Keratinocyte (primary cell): ENCODE data around the gene KIF17. TPM values are rescaled to one million over a fixed set of nuclear protein-coding genes. Genes with fewer than 3 reads are reported as not detected.

Source experiments
- DNase-seq: peaks from one replicate; pipeline ENCODE4 v3.0.0-alpha.2; 2011; ENCODE audit warnings: low read depth, missing footprints, low spot score
- FAIRE-seq: peaks from 2 replicates; lab custom pipeline; 2011; peaks lifted over from hg19 to GRCh38; lab: Jason Lieb, UNC
- H2AFZ ChIP-seq: 2 replicates; pipeline ENCODE4 v1.6.0; 2012; ENCODE audit warnings: low read length, control low read depth, inconsistent platforms; ENCODE audit not compliant: control insufficient read depth
- H3K27ac ChIP-seq: 2 replicates; pipeline ENCODE4 v1.5.1; 2011; ENCODE audit warnings: low read length; ENCODE audit not compliant: control insufficient read depth, insufficient read depth
- H3K27me3 ChIP-seq: 3 replicates; pipeline ENCODE4 v1.6.0; 2011; ENCODE audit warnings: low read length; ENCODE audit not compliant: control insufficient read depth, insufficient read depth; ENCODE audit errors: extremely low read depth
- H3K36me3 ChIP-seq, 2 experiments: 2 replicates in 1 of 2; 3 replicates in 1 of 2; pipeline ENCODE4 v1.5.1; 2011; ENCODE audit warnings: low read length in 2 of 2, mild to moderate bottlenecking in 1 of 2; ENCODE audit not compliant: control insufficient read depth in 2 of 2, insufficient read depth in 2 of 2; ENCODE audit errors: extremely low read depth in 1 of 2
- H3K4me1 ChIP-seq: 3 replicates; pipeline ENCODE4 v1.5.1; 2011; ENCODE audit warnings: low read length; ENCODE audit not compliant: control insufficient read depth, insufficient read depth; ENCODE audit errors: extremely low read depth
- H3K4me2 ChIP-seq: 3 replicates; pipeline ENCODE4 v1.6.0; 2011; ENCODE audit warnings: low read depth, low read length; ENCODE audit not compliant: control insufficient read depth, insufficient read depth; ENCODE audit errors: extremely low read depth
- H3K4me3 ChIP-seq, 3 experiments: fragments of 200-600 bp in 1 of 3; sonication (generic) in 1 of 3; 2 replicates in 2 of 3; 3 replicates in 1 of 3; pipeline ENCODE4 v1.5.1; 2011 to 2016; ENCODE audit warnings: low read length in 3 of 3, mild to moderate bottlenecking in 3 of 3, control low read depth in 2 of 3, inconsistent platforms in 1 of 3, low read depth in 1 of 3, mixed read lengths in 1 of 3, mixed run types in 1 of 3, moderate library complexity in 1 of 3; ENCODE audit not compliant: control insufficient read depth in 2 of 3, insufficient read depth in 2 of 3; ENCODE audit errors: extremely low read depth in 1 of 3
- H3K79me2 ChIP-seq: 2 replicates; pipeline ENCODE4 v1.6.0; 2012; ENCODE audit warnings: low read length; ENCODE audit not compliant: control insufficient read depth, insufficient read depth
- H3K9ac ChIP-seq: 3 replicates; pipeline ENCODE4 v1.6.0; 2011; ENCODE audit warnings: low read length; ENCODE audit not compliant: control insufficient read depth, insufficient read depth; ENCODE audit errors: extremely low read depth
- H3K9me1 ChIP-seq: 3 replicates; pipeline ENCODE4 v1.6.0; 2011; ENCODE audit warnings: low read length; ENCODE audit not compliant: control insufficient read depth, insufficient read depth; ENCODE audit errors: extremely low read depth
- H3K9me3 ChIP-seq: 2 replicates; pipeline ENCODE4 v1.5.1; 2012; ENCODE audit warnings: low read depth, low read length; ENCODE audit not compliant: control insufficient read depth
- H4K20me1 ChIP-seq: 3 replicates; pipeline ENCODE4 v1.6.0; 2011; ENCODE audit warnings: low read length; ENCODE audit not compliant: control insufficient read depth, insufficient read depth; ENCODE audit errors: extremely low read depth
- CTCF ChIP-seq, 3 experiments: IDR thresholded peaks in 1 of 3; conservative IDR thresholded peaks in 1 of 3; optimal IDR thresholded peaks in 1 of 3; 2 replicates in 2 of 3; 3 replicates in 1 of 3; pipeline versions ENCODE3 to v1.5.1; 2011; ENCODE audit warnings: low read length in 3 of 3, mild to moderate bottlenecking in 3 of 3, moderate library complexity in 2 of 3, control low read depth in 1 of 3, inconsistent platforms in 1 of 3; ENCODE audit not compliant: insufficient read depth in 2 of 3; ENCODE audit errors: extremely low read depth in 1 of 3
- EZH2 ChIP-seq: IDR thresholded peaks from one replicate; pipeline ENCODE4 v1.6.1; 2012; ENCODE audit warnings: inconsistent platforms, mild to moderate bottlenecking, low read length, moderate library complexity
- dilution Hi-C: fragments of 300-500 bp; cut with MboI; formaldehyde crosslinking; loops from one replicate; pipeline ENCODE4 v1.7.0; 2020; ENCODE audit warnings: low sequenced_read_pairs; ENCODE audit not compliant: extremely low pct_ligation_motif_present
- polyA plus RNA-seq, 5 experiments: library from polyadenylated mRNA; depleted of rRNA in 3 of 5; stranded (reverse) in 3 of 5; stranded (forward) in 1 of 5; unstranded in 1 of 5; fragments of >200 nt; gene quantifications; 1 replicate in 1 of 5; 2 replicates in 3 of 5; 3 replicates in 1 of 5; pipeline versions ENCODE4 v1.2.1 to v1.2.3, GENCODE V29; 2011 to 2012; ENCODE audit warnings: missing spikeins in 2 of 5, low read depth in 1 of 5, low replicate concordance in 1 of 5

Gene KIF17
- polyA plus RNA-seq, 1 donor (not counting 4 experiments of a cell fraction or from before 2014, with no cell fraction given) = 0.90 TPM

DNA sequence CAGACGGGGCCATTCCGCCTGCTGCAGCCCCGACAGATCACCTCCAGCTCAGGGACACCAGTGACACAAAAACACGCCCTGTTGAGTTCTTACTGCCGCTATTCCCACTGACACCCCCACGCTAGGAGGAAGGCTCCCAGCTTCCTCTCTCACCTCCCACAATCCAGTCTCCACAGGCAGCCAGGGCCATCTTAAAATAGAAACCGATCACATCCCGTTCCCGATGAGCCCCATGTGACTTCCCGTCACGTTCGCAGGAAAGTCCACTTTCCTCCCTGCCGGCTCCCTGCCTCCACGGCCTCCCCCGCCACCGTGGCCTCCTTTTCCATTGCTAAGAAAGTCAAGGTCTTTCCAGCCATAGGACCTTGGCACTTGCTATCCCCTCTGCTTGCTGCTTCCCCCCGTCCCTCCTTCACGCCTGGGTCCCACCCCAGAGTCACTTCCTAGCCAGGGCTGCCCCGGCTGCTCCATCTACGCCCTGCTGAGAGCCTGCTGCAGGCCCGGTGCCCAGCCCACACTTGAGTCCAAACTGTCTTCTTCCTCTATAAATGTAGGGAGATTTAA, 32.6 kb downstream of the KIF17 start:
- H3K9me3 ChIP-seq = no peaks in the 10 kb centered on the region
- no peaks in the 10 kb centered on the region for H3K9me1 ChIP-seq
- no peak overlapping the region for H3K4me3 ChIP-seq
- FAIRE-seq (no peak), DNase-seq (no peak)
- H3K79me2 ChIP-seq = no peaks in the 10 kb centered on the region
- H3K27ac ChIP-seq = no peak overlapping the region
- no peak overlapping the region for H2AFZ ChIP-seq
- TF ChIP-seq EZH2 (no peak), CTCF (optimal IDR thresholded peaks at IDR 0.05 in 1 of 3, IDR thresholded peaks at IDR 0.05 in 1 of 3, conservative IDR thresholded peaks at IDR 0.05 in 1 of 3; ENCODE audit: extremely low read depth in 1 of 3, insufficient read depth in 2 of 3, low read length in 3 of 3) (no peak)
- peaks cover 0 to 16% of the 10 kb centered on the region in 2 experiments for H3K36me3 ChIP-seq
- no peaks in the 10 kb centered on the region for H4K20me1 ChIP-seq
- dilution Hi-C loops = no loop called here
- no peak overlapping the region for H3K4me2 ChIP-seq
- no peaks in the 10 kb centered on the region for H3K4me1 ChIP-seq
- H3K27me3 ChIP-seq = no peaks in the 10 kb centered on the region
- H3K9ac ChIP-seq = no peak overlapping the region

DNA sequence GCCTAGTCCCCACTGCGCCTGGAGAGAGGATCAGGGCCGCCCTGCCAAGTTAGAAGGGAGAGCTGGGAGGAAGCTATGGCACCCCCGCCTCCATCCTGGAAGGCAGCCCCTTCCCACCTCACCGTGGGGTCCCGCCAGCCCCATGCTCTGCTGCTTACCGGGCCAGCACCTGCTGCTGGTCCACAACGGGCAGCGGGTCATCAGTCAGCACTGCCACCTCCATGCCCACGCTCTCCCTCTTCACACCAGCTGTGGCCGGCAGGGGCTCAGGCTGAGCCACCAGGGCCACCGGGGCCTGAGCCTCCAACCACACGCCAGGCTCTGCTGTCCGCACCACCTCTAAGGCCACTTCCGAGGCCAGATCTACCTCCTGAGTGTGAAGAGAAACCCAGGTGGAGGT, 33.2 kb downstream of the KIF17 start:
- H3K36me3 ChIP-seq = peaks cover 0 to 16% of the 10 kb centered on the region in 2 experiments
- FAIRE-seq = no peak
- no peak overlapping the region for H3K4me2 ChIP-seq
- no peak overlapping the region for H3K4me3 ChIP-seq
- no peaks in the 10 kb centered on the region for H4K20me1 ChIP-seq
- no peaks in the 10 kb centered on the region for H3K79me2 ChIP-seq
- H3K27me3 ChIP-seq = no peaks in the 10 kb centered on the region
- no peak overlapping the region for H3K27ac ChIP-seq
- no peak overlapping the region for H3K9ac ChIP-seq
- no peaks in the 10 kb centered on the region for H3K9me1 ChIP-seq
- no peak overlapping the region for H2AFZ ChIP-seq
- dilution Hi-C loops = no loop called here
- no peak for DNase-seq
- no peak for TF ChIP-seq EZH2
- no peak for TF ChIP-seq CTCF (optimal IDR thresholded peaks at IDR 0.05 in 1 of 3, IDR thresholded peaks at IDR 0.05 in 1 of 3, conservative IDR thresholded peaks at IDR 0.05 in 1 of 3; ENCODE audit: extremely low read depth in 1 of 3, insufficient read depth in 2 of 3, low read length in 3 of 3)
- H3K4me1 ChIP-seq = no peaks in the 10 kb centered on the region
- no peaks in the 10 kb centered on the region for H3K9me3 ChIP-seq
